HPDE6-E6E7 (cell line): ENCODE data around the gene MOV10L1.
A peak's percentile ranks its signal among the peaks of the same experiment; 100 is the strongest.

Experiments
- DNase-seq: peaks from one replicate; pipeline ENCODE4 v3.0.0; 2011; ENCODE audit warnings: missing footprints; ENCODE audit errors: extremely low spot score

The MOV10L1 gene

DNA sequence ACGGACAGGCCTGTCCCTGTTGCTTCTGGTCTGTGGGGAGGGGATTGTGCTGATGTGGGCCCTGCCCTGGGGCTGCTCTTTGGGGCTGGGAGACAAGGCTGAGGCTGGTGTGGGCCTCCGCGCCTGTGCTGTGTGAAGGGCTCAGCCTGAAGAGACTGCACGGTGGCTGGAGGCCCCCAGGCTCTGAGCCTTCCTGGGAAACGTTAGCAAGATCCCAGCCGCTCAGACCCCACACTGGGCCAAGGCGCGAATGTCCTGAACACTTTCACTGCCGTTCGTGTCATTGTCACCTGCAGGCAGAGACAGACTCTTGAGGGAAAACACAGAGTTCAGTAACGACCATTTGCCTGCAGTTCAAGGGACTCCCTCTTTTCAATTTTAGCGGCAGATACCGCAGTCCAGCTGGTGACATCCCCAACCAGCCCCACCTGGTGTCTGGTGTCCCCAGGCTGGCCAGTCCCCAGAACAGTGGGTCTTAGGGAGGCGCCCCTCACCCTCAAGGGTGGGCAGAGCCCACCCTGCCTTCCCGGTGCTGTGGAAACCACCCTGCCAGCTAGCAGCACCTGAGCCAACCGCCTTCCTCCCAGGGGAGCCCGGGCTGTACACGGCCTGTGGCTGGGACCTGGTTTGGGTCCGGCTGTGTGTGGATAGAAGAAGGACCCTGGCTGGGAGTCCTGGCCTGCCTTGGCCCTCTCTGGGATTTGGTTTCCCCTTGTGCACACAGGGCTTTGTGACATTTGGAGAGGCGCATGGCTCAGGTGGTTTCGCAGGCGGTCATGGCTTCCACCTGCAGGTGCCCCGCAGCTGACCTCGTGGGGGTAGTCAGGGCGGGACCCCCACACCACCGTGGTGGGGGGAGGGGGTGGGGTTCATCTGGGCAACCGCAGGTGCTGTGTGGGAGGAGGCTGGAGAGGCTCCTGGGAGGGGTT, 86.4 kb downstream of the MOV10L1 start:
- no peak for DNase-seq

- no peak for DNase-seq
Measured at GRCh38 chr22:50176850-50177536, 87.2 kb downstream of the MOV10L1 start.

DNA sequence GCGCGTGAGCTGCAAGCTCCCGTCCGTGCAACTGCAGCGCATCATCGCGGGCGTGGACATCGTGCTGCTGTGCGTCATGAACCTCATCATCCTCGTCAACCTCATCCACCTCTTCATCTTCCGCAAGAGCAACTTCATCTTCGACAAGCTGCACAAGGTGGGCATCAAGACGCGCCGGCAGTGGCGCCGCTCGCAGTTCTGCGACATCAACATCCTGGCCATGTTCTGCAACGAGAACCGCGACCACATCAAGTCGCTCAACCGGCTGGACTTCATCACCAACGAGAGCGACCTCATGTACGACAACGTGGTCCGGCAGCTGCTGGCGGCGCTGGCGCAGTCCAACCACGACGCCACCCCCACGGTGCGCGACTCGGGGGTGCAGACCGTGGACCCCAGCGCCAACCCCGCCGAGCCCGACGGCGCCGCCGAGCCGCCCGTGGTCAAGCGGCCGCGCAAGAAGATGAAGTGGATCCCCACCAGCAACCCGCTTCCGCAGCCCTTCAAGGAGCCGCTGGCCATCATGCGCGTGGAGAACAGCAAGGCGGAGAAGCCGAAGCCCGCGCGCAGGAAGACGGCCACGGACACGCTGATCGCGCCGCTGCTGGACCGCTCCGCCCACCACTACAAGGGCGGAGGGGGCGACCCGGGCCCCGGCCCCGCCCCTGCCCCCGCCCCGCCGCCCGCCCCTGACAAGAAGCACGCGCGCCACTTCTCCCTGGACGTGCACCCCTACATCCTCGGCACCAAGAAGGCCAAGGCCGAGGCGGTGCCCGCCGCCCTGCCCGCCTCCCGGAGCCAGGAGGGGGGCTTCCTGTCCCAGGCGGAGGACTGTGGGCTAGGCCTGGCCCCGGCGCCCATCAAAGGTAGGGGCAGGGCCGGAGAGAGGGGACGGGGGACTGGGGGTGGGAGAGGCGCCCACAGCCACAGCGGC, 88.0 kb downstream of the MOV10L1 start:
- DNase-seq, result no peak

DNA sequence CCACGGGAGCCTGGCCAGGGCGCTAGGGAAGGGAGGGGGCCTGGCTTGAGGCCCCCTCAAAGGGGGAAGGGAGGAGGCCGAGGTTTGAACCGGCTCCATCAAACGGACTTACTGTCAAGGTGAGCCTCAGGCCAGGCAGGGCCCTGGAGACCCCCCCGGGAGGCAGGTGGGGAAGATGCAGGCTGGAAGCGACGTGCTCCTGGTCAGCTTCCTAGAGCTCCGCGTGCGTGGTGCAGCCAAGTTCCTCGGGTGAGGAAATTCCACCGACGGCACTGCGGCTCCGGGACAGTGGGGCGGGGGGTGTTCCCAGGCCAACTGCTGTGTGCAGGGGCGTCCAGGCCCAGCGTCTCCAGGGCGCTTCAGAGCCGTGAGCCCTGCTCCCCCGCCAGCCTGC, 88.7 kb downstream of the MOV10L1 start:
- no peak for DNase-seq

GRCh38 chr22:50178871-50179869, 89.4 kb downstream of the MOV10L1 start:
- DNase-seq, result no peak

GRCh38 chr22:50179937-50180726, 90.3 kb downstream of the MOV10L1 start:
- no peak for DNase-seq

- DNase-seq, result no peak
Measured at GRCh38 chr22:50180727-50181521, 91.1 kb downstream of the MOV10L1 start.

- no peak for DNase-seq
Measured at GRCh38 chr22:50182176-50183081, 92.6 kb downstream of the MOV10L1 start.

DNA sequence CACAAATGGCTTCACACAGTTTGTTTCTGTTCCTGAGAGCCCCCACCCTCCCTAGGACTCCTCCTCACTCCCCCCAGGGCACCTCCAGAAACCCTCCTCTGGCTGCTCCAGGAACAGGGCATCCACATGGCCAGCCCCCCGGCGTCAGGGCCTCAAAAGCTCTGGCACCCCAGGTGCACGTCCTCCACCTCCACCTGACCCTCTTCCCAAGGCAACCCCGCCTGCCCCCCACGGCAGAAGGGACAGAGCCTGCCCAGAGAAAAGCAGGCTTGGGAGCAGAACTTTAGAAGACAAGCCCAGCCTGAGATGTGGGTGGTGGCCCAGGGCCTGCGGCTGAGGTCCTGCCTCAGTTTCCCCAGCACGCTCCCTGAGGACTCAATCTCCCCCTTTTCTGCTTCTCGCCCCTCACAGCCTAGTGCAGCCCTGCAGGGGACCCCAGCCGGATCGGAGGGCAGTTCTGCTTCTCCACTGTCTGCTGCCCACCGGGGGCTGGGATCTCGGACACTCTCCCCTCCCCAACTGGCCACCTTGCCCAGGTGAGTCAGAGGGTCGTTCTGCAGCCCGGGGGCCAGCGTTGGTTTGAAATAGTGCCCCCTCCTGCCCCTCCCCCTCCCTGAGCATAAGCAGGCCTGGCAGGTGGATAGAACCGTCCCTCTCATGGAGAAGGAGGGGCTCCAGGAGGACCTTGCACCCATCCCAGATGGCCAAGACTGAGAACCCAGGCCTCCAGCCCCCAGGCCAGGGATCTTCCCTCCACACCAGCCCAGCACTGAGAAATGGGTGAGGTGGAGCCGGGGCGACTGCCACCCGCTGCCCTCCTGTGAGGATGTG, 93.5 kb downstream of the MOV10L1 start:
- DNase-seq, result no peak

DNA sequence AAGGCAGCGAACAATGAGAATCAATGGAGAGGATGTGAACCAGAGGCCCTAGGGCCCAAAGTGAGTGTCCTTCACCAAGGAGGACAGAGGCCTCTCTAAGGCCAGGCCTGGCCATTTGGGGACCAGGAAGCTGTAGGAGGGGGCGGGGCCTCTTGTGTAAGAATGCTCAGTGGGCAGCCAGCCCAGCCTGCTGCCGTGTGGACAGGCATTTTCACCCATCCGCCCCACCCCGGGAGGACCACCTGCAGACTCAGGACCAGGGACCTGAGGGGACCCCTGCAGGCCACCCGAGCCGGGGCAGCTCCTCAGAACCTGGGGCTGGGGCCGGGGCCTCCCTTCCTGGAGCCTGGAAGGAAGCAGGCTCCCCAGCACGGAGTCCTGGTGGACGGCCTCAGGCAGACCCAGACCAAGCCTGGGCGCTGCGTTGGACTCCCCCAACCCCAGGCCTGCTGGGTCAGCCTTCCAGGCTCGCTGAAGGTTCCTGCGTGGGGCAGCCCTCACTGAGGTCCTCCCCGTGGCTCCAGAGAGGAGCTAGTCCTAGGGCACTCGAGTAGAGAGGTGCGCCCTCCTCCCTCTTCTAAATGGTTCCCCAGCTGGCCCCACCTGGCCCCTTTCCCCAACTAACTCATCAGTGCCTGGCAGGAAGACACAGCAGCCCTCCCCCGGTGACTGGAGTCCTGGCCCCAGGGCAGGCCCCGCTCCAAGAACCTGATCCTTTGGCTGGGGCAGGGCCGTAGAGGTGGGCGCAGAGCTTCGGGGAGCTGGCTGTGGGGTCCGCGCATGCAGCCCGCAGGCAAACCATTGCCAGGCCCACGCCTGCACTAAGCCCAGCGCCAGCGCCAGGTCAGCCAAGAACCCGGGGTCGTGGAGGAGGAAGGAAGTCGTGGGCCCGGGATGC, 94.4 kb downstream of the MOV10L1 start:
- no peak for DNase-seq

DNA sequence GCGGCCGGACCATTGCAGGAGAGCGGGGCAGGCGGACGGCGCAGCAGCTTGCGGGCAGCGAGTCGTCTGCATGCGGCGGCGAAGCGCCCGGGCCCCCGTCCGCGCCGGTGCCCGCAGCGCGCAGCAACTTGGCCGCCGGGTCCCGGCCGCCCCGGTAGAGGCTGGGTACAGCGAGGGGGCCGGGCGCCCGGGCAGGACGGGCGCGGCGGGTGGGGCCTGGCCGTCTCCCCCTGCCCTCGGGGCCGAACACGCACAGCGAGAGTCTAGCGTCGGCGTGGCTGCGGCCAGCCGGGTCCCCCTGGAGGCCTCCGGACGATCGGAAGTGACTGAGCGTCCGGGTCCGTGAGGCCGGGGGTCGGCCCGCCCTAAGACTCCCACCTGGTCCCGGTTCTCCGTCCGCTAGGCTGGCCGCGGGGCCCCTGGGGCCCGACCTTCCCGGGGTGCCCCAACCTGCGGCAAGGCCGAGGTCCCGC, 95.1 kb downstream of the MOV10L1 start:
- no peak for DNase-seq

GRCh38 chr22:50185375-50186087, 95.7 kb downstream of the MOV10L1 start, which contains the start of gene TRABD:
TSS of gene TRABD (plus strand) at chr22:50185913. CDS start at chr22:50193061, 7,148 bp downstream.
- peak; percentile 54 for DNase-seq

- no peak for DNase-seq
Measured at GRCh38 chr22:50186181-50186714, 96.4 kb downstream of the MOV10L1 start.

DNA sequence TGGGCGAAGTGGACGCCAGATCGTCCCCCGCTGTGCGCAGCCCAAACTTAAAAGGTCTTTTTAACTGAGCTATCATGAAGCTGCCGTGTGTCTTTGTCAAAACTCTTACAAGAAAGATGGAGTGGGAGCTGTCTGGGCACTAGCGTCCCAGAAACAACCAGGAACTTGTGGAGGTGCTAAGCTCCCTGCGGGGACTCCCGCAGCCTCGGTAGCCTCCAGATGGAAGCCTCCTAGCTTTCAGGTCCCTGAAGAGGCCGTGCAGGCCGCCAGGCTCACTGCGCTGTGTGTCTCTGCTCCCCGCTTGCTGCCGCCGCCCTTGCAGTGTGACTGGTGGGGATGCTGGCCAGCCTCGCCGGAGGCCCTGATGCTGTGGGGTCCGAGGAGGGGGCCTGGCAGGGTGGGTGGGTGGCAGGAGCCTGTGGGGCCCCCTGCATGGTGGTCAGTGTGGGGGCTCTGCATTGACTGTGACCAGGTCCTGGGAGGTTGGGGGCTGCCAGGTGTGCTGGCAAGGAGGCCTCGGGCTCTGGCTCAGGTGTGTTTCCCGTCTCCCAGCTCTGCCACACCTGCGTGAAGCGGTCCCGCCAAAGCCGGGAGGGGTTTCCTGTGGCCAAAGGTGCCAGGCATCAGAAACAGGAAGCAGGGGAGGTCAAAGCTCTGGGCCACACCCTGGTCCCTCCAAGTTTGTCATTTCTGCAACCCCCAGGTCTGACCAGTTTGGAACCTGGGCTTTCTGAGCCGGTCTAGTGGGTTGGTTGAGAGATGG, 97.1 kb downstream of the MOV10L1 start:
- no peak for DNase-seq
